ENCODE measurements around the gene SLC48A1.

GRCh38 chr12:47757840-47758583 lies 15.0 kb upstream of the SLC48A1 start:
- TF ChIP-seq, protein P1, sequence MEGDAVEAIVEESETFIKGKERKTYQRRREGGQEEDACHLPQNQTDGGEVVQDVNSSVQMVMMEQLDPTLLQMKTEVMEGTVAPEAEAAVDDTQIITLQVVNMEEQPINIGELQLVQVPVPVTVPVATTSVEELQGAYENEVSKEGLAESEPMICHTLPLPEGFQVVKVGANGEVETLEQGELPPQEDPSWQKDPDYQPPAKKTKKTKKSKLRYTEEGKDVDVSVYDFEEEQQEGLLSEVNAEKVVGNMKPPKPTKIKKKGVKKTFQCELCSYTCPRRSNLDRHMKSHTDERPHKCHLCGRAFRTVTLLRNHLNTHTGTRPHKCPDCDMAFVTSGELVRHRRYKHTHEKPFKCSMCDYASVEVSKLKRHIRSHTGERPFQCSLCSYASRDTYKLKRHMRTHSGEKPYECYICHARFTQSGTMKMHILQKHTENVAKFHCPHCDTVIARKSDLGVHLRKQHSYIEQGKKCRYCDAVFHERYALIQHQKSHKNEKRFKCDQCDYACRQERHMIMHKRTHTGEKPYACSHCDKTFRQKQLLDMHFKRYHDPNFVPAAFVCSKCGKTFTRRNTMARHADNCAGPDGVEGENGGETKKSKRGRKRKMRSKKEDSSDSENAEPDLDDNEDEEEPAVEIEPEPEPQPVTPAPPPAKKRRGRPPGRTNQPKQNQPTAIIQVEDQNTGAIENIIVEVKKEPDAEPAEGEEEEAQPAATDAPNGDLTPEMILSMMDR (IDR thresholded peaks at IDR 0.05), result no peak
- TF ChIP-seq POLR2A (IDR thresholded peaks at IDR 0.05), result no peak

Measured in heart left ventricle (tissue), 13 donors.